Transverse colon (tissue), 4 donors: ENCODE data around the gene MYNN.

Source experiments
- EP300 ChIP-seq: sonication (generic); formaldehyde crosslinking; IDR thresholded peaks from one replicate; pipeline ENCODE4 v1.6.1; 2017; ENCODE audit warnings: antibody characterized with exemption, low read depth
- POLR2A ChIP-seq: fragments of 450-650 bp; IDR thresholded peaks from one replicate; pipeline ENCODE4 v1.6.1; 2016; ENCODE audit warnings: antibody characterized with exemption, mild to moderate bottlenecking, moderate library complexity
- POLR2AphosphoS5 ChIP-seq, 3 donors: sonication (generic); formaldehyde crosslinking; IDR thresholded peaks; one replicate each; pipeline ENCODE4 v1.6.1; 2016; ENCODE audit warnings: antibody characterized with exemption in 3 of 3
- TF ChIP-seq, protein P1 (sequence below), 5 experiments: fragments of 200-600 bp in 3 of 5; fragments of 450-650 bp in 2 of 5; sonication (generic) in 3 of 5; IDR thresholded peaks; 1 replicate in 2 of 5; 2 replicates in 3 of 5; pipeline ENCODE4 v1.5.1; 2016 to 2017; ENCODE audit warnings: antibody characterized with exemption in 5 of 5, inconsistent platforms in 3 of 5, mild to moderate bottlenecking in 2 of 5, moderate library complexity in 1 of 5

DNA sequence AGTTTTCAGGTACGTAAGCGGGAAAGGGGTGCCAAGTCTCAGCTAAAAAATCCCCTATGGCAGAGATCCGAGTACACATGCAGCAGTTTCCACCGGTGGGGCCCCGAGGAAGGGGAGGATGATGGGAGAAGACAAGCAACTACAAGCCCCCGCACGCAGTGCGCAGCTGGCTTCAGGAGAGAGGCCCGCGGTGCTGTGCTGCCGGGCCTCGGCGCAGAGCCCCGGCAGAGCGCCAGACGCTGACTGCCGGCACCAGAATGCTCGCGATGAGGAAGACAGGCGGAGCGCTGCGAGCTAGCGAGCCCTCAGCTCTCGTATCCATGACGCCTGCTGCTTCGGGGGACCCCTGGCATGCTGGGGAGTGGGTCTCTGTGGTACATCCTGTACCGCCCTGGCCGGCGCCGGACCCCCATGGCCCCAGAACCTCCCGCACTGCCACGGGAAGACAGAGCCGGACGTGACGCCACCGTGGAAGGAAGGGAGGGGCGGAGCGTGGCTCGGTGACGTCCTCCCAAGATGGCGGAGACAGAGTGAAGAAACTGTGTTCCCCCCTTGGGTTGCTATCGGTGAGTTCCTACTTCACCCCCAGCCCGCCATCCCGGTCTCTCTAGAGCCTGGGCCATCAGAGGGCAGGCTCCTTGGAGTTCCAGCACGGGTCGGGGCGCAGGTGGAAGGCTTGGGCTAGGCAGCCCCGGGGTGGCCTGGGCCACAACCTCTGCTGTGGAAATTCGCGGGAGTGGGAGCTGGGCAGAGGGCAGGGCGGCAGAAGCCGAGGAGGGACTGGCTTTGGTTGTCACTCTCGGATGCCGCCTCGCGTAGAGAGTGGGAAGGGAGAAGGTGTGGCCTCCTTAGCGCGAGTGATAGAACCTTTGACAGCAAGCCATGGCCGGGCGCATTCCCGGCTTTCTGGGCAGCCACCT, at the start of gene MYNN:
- TF ChIP-seq, protein P1, sequence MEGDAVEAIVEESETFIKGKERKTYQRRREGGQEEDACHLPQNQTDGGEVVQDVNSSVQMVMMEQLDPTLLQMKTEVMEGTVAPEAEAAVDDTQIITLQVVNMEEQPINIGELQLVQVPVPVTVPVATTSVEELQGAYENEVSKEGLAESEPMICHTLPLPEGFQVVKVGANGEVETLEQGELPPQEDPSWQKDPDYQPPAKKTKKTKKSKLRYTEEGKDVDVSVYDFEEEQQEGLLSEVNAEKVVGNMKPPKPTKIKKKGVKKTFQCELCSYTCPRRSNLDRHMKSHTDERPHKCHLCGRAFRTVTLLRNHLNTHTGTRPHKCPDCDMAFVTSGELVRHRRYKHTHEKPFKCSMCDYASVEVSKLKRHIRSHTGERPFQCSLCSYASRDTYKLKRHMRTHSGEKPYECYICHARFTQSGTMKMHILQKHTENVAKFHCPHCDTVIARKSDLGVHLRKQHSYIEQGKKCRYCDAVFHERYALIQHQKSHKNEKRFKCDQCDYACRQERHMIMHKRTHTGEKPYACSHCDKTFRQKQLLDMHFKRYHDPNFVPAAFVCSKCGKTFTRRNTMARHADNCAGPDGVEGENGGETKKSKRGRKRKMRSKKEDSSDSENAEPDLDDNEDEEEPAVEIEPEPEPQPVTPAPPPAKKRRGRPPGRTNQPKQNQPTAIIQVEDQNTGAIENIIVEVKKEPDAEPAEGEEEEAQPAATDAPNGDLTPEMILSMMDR (IDR thresholded peaks at IDR 0.05): peak in 1 of 5 experiments; percentile 16
- TF ChIP-seq POLR2A: peak; percentile 99
- peak; percentile 99 to 100 (median 100) for TF ChIP-seq POLR2AphosphoS5 (IDR thresholded peaks at IDR 0.05)
- TF ChIP-seq EP300: no peak
